ENCODE data around the gene RTN4.
"Not testable (repeated sequence)": the region's sequence is repeated elsewhere in the genome, so short reads cannot be mapped to it uniquely, and the experiment has no call there.

The RTN4 gene, protein sequence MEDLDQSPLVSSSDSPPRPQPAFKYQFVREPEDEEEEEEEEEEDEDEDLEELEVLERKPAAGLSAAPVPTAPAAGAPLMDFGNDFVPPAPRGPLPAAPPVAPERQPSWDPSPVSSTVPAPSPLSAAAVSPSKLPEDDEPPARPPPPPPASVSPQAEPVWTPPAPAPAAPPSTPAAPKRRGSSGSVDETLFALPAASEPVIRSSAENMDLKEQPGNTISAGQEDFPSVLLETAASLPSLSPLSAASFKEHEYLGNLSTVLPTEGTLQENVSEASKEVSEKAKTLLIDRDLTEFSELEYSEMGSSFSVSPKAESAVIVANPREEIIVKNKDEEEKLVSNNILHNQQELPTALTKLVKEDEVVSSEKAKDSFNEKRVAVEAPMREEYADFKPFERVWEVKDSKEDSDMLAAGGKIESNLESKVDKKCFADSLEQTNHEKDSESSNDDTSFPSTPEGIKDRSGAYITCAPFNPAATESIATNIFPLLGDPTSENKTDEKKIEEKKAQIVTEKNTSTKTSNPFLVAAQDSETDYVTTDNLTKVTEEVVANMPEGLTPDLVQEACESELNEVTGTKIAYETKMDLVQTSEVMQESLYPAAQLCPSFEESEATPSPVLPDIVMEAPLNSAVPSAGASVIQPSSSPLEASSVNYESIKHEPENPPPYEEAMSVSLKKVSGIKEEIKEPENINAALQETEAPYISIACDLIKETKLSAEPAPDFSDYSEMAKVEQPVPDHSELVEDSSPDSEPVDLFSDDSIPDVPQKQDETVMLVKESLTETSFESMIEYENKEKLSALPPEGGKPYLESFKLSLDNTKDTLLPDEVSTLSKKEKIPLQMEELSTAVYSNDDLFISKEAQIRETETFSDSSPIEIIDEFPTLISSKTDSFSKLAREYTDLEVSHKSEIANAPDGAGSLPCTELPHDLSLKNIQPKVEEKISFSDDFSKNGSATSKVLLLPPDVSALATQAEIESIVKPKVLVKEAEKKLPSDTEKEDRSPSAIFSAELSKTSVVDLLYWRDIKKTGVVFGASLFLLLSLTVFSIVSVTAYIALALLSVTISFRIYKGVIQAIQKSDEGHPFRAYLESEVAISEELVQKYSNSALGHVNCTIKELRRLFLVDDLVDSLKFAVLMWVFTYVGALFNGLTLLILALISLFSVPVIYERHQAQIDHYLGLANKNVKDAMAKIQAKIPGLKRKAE

DNA sequence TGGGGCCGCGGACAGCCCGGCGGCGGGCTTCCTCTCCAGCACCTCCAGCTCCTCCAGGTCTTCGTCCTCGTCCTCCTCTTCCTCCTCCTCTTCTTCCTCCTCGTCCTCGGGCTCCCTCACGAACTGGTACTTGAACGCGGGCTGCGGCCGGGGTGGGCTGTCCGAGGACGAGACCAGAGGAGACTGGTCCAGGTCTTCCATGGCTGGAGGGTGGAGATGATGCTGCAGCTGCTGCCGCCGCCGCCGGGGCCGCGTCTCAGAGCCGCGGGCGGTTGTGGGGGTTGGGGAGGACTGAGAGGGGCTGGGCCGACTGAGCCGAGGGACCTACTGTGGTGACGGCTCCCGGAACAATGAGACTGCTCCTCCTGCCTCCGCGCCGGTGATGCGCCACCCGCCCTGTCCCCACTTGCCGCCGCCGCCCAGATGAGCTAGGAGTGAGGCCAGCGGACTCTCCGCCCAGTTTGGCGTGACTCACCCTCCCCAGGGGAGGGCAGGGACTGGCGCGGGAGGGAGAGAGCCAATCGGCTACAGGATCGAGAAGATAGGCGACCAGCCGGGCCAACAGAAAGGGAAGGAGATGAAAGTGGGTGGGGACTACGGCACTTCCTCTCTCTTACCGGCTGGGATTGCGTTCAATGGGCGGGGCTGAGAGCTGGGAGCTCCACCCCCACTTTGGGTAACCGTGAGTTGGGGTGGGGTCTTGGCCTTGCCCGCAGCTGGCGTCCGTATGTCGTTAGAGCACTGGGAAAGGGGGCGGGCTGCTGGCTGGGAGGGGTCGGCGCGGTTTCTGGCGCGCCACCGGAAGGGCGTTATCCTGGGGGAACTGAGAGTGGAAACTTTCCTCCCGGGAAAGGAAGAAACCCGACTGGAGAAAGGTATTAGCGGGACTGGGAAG is at the start of gene RTN4:
Gene RTN4 (minus strand): TSS at position 352 of the 895 bp plus-strand sequence. CDS start 151 bp downstream, at position 201.
- DNase-seq, result peak; percentile 98 to 99

DNA sequence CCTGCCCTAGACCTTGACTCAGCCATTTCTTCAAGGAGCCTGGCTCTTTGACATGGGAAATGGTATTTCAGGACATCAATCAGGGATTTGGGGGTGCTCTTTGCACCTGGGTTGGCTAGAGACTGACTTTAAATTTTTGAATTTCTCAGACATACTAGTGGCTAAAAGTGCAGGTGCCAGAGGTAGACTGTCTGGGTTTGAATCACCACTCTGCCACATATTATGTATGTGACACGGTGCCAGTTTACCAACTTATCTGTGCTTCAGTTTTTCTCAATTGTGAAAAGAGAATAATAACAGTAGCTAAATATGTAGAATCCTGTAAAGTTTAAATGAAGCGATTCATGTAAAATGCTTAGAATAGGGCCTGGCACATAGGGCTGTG is 49.2 kb upstream of the RTN4 start:
- no peak for DNase-seq

DNA sequence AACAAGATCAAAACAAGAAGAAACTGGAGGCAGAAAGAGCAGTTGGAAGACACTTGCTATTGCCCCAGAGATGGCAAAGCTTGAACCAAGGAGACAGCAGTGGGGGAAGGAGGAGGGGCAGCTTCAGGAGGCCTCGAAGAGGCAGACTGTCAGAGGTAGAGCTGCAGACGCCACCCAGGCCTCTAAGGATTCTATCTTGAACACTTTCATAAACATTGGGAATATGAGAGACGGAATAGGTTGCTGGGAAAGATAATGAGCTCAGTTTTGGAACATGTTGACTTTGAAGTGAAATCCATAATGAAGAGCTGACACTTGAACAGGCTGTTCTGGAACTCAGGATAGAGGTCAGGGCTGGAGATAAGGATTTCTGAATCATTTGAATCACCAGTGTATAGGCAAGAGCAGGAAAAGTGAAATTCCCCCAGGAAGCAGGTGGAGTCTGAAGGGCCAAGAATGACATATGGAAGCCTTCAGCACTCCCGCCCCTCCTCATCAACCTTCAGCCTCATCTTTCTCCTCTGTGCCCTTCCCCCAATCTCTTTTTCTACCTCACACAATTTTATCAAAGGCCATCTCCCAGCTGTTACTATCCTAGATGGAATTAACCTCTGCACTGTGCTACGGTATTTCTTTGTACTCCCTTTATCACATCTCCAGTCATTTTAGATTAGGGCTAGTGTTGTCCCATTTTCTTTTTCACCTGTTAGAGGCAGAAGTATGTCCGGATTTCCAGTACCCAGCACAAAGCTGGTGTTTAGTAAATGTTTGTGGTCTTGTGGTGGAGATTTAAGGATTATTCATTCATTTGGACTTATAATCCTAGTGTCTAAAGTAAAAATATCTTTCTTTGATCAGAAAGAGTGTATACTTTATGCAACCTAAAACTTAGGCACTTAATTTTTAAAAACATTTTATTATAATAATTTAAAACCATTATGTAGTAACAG is 47.5 kb upstream of the RTN4 start:
- DNase-seq, result no peak

DNA sequence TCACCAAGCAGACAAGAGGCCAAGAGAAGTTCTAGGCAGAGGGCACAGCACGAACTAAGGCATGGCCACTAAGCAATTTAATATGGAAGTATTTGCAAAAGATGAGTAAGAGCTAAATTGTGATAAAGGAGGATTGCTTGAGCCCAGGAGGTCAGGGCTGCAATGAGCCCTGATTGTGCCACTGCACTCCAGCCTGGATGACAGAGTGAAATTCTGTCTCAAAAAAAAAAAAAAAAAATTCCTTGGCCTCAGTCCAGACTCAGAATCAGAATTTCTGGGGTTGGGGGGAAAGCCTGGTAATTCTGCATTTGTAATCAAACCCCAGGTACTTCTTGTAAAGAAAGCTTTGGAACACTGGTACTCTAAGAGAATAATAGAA is 46.8 kb upstream of the RTN4 start:
- DNase-seq, result no peak

DNA sequence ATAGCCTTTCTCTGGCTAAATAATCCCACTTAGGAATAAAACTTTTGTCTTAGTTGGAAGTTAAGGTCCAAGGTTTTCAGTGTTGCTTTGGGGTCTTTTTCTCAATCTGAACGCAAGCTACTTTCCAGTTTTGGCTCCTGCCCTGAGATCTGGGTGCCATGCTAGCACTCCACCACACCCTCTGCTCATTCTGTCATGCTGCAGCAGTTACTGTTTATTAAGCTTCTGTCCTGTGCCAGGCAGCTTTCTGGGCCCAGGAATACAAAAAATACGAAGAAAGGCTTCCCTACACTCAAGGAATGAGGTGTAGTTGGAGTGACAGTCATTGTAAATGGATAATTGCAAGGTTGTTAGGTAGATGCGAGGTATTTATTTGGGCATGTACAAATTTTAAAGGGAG is 46.3 kb upstream of the RTN4 start:
- DNase-seq, result no peak

DNA sequence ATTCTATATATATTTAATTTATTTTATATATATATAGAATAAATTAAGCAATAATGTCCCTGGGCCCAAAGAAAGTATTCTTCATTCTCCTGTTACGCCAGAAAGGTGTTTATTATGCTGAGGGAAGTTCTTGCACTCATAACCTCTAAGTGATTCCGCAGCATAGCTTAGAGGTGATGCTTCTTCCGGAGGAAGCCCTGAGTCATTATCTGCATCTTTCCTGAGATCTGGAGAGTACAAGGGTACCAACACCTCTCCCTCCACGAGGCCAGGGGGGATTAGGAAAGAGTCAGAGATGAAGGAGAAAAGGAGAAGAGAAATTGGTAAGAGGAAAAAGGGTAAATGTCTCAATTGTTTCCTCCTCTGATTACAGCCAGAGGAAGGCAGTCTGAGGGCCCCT is 43.1 kb upstream of the RTN4 start:
- DNase-seq, result no peak

DNA sequence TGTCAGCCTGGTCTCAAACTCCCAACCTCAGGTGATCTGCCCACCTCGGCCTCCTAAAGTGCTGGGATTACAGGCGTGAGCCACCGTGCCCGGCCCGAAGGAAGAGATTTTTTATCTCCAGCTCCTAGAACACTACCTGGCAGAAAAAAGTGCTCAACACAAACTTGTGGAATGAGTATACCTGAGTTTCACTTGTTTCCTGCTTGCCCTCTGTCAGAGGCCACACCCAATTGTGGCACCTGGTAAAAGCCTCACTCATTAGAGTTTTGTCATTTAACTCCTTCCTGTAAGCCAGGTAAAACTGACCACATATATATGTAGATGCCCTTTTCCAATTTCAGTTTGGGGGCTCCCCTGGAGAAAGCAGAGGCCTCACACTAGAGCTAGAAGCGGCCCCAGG is 42.2 kb upstream of the RTN4 start:
- no peak for DNase-seq

DNA sequence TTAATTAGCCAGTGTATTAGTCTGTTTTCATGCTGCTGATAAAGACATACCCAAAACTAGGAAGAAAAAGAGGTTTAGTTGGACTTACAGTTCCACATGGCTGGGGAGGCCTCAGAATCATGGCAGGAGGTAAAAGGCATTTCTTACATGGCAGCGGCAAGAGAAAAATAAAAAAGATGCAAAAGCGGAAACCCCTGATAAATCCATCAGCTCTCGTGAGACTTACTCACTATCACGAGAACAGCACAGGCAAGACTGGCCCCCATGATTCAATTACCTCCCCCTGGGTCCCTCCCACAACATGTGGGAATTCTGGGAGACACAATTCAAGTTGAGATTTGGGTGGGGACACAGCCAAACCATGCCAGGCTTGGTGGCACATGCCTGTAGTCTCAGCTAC is 41.4 kb upstream of the RTN4 start:
- DNase-seq, result not testable (repeated sequence)

DNA sequence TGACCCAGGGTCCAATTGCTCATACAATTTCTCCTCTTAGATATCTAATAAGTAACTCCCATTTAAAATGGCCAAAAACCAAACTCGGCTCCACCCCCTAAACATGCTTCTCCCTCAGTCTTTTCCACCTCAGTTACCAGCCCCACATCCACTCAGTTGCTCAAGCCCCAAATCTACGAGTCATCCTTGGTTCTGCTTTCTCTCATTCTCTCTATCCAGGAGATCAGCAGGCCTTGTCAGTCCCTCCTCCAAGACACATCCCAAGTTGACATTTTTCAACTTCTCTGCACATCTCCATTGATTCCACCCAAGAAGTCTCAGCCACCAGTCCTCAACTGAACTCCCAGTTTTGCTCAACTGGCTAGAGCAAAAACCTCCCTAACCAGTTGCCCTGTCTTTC is 40.5 kb upstream of the RTN4 start:
- no peak for DNase-seq

DNA sequence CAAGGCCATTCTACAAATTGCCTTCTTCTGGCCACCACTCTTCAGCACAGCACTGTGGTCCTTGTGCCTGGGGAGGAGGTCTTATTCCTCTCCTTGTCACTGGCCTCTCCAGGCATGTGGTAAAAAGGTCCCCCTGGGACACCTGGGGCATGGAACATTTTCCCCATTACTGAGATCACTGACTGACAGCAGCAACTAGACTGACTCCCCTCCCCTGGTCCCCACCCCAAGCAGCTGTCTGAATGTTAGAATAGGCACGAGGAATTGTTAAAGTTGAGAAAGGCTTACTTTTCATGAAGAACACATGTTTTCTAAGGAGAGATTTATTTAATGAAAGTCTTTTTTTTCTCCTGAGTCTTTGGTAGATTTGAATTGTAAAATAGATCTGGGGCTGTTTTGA is 39.5 kb upstream of the RTN4 start:
- no peak for DNase-seq

DNA sequence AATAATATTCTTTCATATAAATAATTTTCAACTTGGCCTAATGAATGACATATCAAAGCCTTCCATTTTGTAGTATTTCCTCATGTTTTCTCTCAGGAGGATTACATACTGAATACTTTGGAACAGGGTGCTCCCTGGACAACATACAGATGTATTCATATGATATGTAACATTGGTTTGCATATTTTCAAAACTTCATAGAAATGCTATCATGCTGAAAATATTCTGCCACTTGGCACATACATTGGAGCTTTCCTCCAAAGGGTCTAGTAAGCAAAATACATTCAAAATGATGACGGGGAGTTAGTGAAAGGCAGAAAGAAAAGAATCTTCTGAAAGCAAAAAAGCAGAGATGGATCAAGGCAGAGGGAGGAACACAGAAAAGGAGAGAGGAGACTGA is 38.1 kb upstream of the RTN4 start:
- no peak for DNase-seq

DNA sequence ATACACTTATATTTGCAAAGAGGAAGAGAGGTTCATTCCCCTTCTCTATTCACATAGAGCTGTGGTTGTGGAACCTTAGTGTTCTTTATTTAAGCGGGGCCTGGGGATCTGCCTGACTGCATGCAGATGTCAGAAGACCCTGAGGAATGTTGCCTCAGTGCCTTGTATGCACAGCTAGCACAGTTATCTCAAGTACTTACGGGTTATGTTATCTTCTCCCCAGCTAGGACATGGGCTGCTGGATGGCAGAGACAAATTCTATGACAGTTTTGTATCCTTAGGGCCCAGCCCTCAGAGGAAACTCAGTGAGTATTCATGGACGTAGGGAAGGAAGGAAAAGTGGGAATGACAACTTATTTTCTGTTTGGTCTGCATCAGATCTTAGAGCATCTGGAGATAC is 37.7 kb upstream of the RTN4 start:
- no peak for DNase-seq

DNA sequence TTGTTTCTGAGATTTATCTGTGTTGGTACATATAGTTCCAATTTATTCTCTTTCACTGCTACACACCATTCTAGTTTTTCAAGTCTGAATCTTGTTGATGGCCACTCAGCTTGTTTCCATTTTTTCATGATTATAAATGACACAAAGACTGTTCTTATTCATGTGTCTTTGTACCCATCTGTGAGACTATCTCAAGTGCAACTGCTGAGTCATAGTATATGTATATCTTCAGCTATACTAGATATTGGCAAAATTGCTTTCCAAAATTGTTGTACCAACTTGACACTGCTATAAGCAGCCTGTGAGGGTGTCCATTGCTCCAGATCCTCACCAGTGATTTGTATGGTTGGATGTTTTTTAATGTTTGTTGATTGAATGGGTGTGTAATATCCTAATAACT is 37.2 kb upstream of the RTN4 start:
- no peak for DNase-seq

DNA sequence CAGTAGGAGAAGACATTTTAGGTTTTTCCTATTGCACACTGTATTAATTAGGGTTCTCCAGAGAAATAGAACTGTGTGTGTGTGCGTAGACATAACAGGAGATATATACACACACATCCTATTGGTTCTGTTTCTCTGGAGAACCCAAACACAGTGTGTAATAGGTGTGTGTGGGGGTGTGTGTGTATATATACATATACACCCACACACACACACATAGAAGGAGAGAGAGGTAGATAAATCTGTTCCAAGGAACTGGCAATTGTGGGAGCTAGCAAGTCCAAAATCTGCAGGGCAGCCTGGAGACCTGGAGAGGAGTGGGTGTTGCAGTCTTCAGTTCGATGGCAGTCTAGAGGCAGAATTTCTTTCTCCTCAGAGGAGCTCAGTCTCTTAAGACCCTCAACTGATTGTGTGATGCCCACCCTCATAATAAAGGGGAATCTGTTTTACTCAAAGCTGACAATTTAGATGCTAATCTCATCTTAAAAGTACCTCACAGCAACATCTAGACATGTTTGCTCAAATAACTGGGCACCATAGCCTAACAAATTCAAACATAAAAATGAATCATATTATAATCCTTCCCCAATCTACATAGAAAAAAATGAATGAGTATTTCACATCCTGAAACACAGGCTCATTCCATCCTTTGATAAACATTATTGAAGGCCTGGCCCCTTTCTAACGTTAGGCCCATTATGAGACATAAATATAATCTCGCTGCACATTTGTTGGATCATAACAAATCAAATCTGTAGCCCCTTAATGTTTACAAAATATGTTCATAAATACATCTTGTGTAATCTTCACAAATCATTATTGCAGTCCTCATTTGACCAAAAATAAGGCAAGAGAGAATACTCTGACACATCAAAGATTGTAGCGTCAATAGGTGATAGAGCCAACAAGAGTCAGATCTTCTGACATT is 35.1 kb upstream of the RTN4 start:
- no peak for DNase-seq

DNA sequence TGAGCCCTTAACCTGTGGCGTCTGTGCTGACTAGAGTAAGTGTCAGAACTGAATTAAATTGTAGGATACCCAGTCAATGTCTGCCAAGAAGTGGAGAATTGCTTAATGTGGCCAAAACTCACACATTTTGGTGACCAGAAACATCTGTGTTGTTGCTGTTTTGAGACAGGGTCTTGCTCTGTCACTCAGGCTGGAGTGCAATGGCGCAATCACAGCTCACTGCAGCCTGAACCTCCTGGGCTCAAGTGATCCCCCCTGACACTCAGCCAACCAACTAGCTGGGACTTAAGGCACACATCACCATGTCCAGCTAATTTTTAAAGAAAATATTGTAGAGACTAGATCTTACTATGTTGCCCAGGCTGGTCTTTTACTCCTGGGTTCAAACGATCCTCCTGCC is 34.4 kb upstream of the RTN4 start:
- no peak for DNase-seq

DNA sequence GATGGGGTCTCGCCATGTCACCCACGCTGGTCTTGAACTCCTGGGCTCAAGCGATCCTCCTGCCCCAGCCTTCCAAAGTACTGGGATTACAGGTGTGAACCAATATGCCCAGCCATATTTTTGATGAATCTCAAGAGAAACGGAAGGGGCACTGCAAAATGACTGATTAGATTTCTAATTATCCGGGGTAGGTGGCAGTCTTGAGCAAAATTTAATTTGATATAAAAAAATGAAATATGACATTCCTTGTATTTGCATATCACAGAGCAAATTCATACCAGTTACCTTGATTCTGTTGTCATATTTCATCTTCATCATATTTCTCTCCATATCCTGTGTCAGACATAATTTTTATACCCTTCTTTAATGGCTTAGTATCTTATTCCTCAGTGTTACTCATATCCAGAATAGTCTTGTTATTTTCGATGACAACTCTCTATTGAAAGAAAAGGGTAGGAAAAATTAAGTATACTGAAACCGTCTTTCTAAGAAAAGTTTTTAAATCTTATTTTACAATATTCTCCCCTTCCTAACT is 30.0 kb upstream of the RTN4 start:
- no peak for DNase-seq

DNA sequence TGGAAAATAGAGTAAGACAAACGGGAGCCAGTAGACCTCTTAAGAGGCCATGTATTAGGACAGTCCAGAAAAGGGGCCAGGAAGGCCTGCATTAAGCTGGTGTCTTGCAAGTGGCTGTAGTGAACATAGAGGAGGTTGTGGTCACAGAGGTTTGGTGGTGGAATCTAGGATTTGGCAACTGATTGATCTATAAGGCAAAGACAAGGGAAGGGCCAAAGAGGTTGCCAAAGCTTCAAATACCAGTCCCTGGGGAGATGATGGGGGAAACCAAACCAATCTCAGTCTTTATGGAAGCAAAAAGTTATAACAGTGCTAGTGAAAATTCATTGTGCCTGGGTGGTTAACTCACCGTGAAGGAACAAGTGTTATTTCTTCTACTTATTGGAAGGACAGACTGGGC is 28.7 kb upstream of the RTN4 start:
- no peak for DNase-seq

DNA sequence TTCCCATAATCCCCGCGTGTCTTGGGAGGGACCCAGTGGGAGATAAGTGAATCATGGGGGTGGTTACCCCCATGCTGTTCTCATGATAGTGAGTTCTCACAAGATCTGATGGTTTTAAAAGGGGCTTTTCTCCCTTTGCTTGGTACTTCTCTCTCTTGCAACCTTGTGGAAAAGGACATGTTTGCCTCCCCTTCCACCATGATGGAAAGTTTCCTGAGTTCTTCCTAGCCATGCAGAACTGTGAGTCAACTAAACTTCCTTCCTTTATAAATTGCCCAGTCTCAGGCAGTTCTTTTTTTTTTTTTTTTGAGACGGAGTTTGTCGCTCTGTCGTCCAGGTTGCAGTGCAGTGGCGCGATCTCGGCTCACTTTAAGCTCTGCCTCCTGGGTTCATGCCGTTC is 26.5 kb upstream of the RTN4 start:
- DNase-seq, result no peak

DNA sequence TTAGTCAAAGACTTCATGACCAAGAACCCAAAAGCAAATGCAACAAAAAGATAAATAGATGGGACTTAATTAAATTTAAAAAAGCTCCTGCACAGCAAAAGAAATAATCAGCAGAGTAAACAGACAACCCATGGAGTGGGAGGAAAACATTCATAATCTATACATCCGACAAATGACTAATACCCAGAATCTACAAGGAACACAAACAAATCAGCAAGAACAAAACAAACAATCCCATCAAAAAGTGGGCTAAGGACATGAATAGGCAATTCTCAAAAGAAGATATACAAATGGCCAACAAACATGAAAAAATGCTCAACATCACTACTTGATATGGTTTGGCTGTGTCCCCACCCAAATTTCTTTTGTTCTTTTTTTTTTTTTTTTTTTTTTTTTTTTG is 25.8 kb upstream of the RTN4 start:
- not testable (repeated sequence) for DNase-seq
